ENCODE measurements around the gene RBCK1.
A peak's percentile ranks its signal among the peaks of the same experiment; 100 is the strongest.

The RBCK1 gene

DNA sequence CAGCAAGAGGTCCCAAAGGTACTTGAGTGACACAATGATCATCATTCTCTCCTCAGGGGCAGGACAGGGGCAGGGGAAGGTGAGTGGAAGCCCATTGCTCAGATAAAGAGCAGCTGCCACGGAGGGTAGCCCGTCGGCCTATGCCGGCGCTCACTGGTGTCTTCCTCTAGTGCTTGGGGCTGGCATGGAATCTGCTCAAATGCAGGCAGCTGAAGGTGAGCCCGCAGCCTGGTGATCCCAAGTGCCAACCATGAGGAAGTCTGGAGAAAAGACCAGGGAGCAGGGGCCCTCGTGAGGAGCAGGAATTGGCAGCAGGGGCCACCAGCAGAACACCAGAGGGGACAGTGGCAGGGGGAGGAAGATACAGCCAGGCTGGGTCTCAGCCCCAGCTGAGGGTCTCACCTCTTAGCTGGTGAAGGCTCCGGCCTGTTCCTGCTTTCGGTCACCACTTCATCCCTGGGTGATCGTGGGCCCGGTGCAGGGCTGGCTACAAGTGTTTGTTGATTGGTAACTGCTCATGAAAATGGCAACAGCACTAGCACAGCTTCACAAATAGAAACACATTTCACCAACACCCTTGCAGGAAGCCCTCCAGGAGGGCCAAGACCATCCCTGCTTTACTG is 24.7 kb downstream of the RBCK1 start:
- Histone ChIP-seq H3F3A (ENCODE audit: insufficient read depth, low read length) (no peaks in the 10 kb centered on the region), H3K4me2 (ENCODE audit: low read length) (no peak overlapping the region), H3K9me3 (ENCODE audit: low read length) (no peaks in the 10 kb centered on the region), H3K4me1 (ENCODE audit: insufficient read depth, low read length, severe bottlenecking) (peaks cover 10% of the 10 kb centered on the region), H3K27ac (ENCODE audit: low read depth, low read length, poor library complexity, severe bottlenecking) (peak overlapping the region; percentile 36), H3K27me3 (ENCODE audit: insufficient read depth, low read length) (no peaks in the 10 kb centered on the region), H3K9ac (ENCODE audit: low read length) (no peak overlapping the region), H3K9me2 (ENCODE audit: low read depth, low read length) (no peaks in the 10 kb centered on the region), H2AFZ (ENCODE audit: low read length) (no peak overlapping the region), H4K20me1 (ENCODE audit: insufficient read depth, low read length) (no peaks in the 10 kb centered on the region), H3K36me3 (ENCODE audit: insufficient read depth, low read length) (peaks cover 67% of the 10 kb centered on the region; the same call in 1 of the 2 replicates), H3K79me2 (ENCODE audit: insufficient read depth, low read length) (no peaks in the 10 kb centered on the region), H3K4me3 (ENCODE audit: low read depth, low read length, poor library complexity, severe bottlenecking) (no peak overlapping the region)
- TF ChIP-seq CTCF (IDR thresholded peaks at IDR 0.05; ENCODE audit: low read length): no peak

GRCh38 chr20:433300-433975 is 25.3 kb downstream of the RBCK1 start:
- no peak overlapping the region for H2AFZ ChIP-seq (ENCODE audit: low read length)
- TF ChIP-seq EZH2 (IDR thresholded peaks at IDR 0.05; ENCODE audit: borderline replicate concordance, low read length): no peak
- TF ChIP-seq CTCF (IDR thresholded peaks at IDR 0.05; ENCODE audit: low read length): no peak
- no peaks in the 10 kb centered on the region for H3K9me2 ChIP-seq (ENCODE audit: low read depth, low read length)
- no peaks in the 10 kb centered on the region for H3F3A ChIP-seq (ENCODE audit: insufficient read depth, low read length)
- no peaks in the 10 kb centered on the region for H4K20me1 ChIP-seq (ENCODE audit: insufficient read depth, low read length)
- peaks cover 16% of the 10 kb centered on the region for H3K4me1 ChIP-seq (ENCODE audit: insufficient read depth, low read length, severe bottlenecking)
- H3K9ac ChIP-seq (ENCODE audit: low read length): no peak overlapping the region; the same call in 1 of the 2 replicates
- no peaks in the 10 kb centered on the region for H3K9me3 ChIP-seq (ENCODE audit: low read length)
- H3K4me2 ChIP-seq (ENCODE audit: low read length): no peak overlapping the region
- H3K79me2 ChIP-seq (ENCODE audit: insufficient read depth, low read length): no peaks in the 10 kb centered on the region
- no peak overlapping the region for H3K4me3 ChIP-seq (ENCODE audit: low read depth, low read length, poor library complexity, severe bottlenecking)
- no peaks in the 10 kb centered on the region for H3K27me3 ChIP-seq (ENCODE audit: insufficient read depth, low read length)
- peaks cover 67% of the 10 kb centered on the region; the same call in 1 of the 2 replicates for H3K36me3 ChIP-seq (ENCODE audit: insufficient read depth, low read length)
- H3K27ac ChIP-seq (ENCODE audit: low read depth, low read length, poor library complexity, severe bottlenecking): peak overlapping the region; percentile 36

DNA sequence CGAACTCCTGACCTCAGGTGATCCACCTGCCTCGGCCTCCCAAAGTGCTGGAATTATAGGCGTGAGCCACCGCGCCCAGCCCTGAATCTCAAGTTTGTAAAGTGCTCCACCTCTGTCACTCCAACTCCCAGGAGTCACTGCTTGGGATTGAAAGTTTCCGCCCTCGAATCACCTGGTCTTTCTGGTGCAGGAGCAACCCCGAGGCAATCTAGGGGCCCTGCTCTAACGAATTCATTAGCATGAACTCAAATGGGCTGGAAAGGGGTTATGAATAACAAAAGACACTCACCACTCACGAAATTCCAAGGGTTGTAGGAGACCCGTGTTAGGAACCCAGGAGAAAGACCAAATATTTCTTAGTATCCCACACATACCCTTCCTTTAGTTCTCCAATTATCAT is 26.1 kb downstream of the RBCK1 start:
- Histone ChIP-seq H3K9me3 (ENCODE audit: low read length) (no peaks in the 10 kb centered on the region), H3K9me2 (ENCODE audit: low read depth, low read length) (no peaks in the 10 kb centered on the region), H2AFZ (ENCODE audit: low read length) (no peak overlapping the region), H3K4me3 (ENCODE audit: low read depth, low read length, poor library complexity, severe bottlenecking) (no peak overlapping the region), H4K20me1 (ENCODE audit: insufficient read depth, low read length) (no peaks in the 10 kb centered on the region), H3K27me3 (ENCODE audit: insufficient read depth, low read length) (no peaks in the 10 kb centered on the region), H3K9ac (ENCODE audit: low read length) (no peak overlapping the region), H3K79me2 (ENCODE audit: insufficient read depth, low read length) (no peaks in the 10 kb centered on the region), H3K36me3 (ENCODE audit: insufficient read depth, low read length) (peaks cover 70% of the 10 kb centered on the region; the same call in 1 of the 2 replicates), H3K4me2 (ENCODE audit: low read length) (no peak overlapping the region), H3K27ac (ENCODE audit: low read depth, low read length, poor library complexity, severe bottlenecking) (no peak overlapping the region), H3F3A (ENCODE audit: insufficient read depth, low read length) (no peaks in the 10 kb centered on the region), H3K4me1 (ENCODE audit: insufficient read depth, low read length, severe bottlenecking) (peaks cover 24% of the 10 kb centered on the region)
- no peak for TF ChIP-seq CTCF (IDR thresholded peaks at IDR 0.05; ENCODE audit: low read length)
- no peak for TF ChIP-seq EZH2 (IDR thresholded peaks at IDR 0.05; ENCODE audit: borderline replicate concordance, low read length)
